HepG2 (cell line): ENCODE results near the gene APBA1. TPM values are rescaled to one million over a fixed set of nuclear protein-coding genes. Genes with fewer than 3 reads are reported as not detected.

Experiments used
- ATAC-seq: fragments of 200-7000 bp; cut with Tn5 transposase; 3 replicates; pipeline ENCODE4 v1.9.1; 2020; ENCODE audit warnings: mild to moderate bottlenecking, moderate library complexity
- BruUV-seq: library from RNA; stranded (reverse); fragments of 400-500 nt; replicated peaks from 2 replicates; lab custom pipeline; 2021; lab: Mats Ljungman, UMichigan
- CTCF ChIA-PET: fragments of 300-600 bp; formaldehyde crosslinking; extraction: SDS; loops from one replicate; lab custom pipeline; 2021; ENCODE audit warnings: low total read pairs, inconsistent platforms, low intra/inter-chr PET ratio; lab: Yijun Ruan, JAX
- POLR2A ChIA-PET: fragments of 350-600 bp; sonication (Branson Sonifier 250); formaldehyde crosslinking; loops from one replicate; lab custom pipeline; 2020; ENCODE audit warnings: antibody characterized with exemption, inconsistent platforms; lab: Yijun Ruan, JAX
- DNase-seq: peaks from one replicate; pipeline ENCODE4 v3.0.0-alpha.2; 2015; ENCODE audit warnings: low spot score
- FAIRE-seq: peaks from 3 replicates; lab custom pipeline; 2011; peaks lifted over from hg19 to GRCh38; lab: Jason Lieb, UNC
- H2AFZ ChIP-seq: one replicate; pipeline ENCODE4 v1.6.1; 2011; ENCODE audit warnings: low read length, inconsistent platforms
- H3K27ac ChIP-seq: fragments of 300-600 bp; 3 replicates; pipeline ENCODE4 v1.8.0; 2011; ENCODE audit warnings: mixed run types, mild to moderate bottlenecking, mixed read lengths, low read length, inconsistent platforms; ENCODE audit not compliant: insufficient read depth; ENCODE audit errors: extremely low read length
- H3K27me3 ChIP-seq, 2 experiments: fragments of 200-600 bp in 1 of 2; 2 replicates in 1 of 2; 3 replicates in 1 of 2; pipeline versions ENCODE4 v1.6.0 to v1.8.0; 2011; ENCODE audit warnings: low read length in 2 of 2, mild to moderate bottlenecking in 2 of 2, moderate library complexity in 2 of 2, inconsistent platforms in 1 of 2; ENCODE audit not compliant: insufficient read depth in 2 of 2, control insufficient read depth in 1 of 2
- H3K36me3 ChIP-seq, 2 experiments: fragments of 200-600 bp in 1 of 2; replicated peaks in 1 of 2; 2 replicates in 1 of 2; 3 replicates in 1 of 2; pipeline versions ENCODE4 v1.5.1 to v1.8.0; 2011; ENCODE audit warnings: low read length in 2 of 2, inconsistent platforms in 1 of 2; ENCODE audit not compliant: insufficient read depth in 2 of 2, control insufficient read depth in 1 of 2
- H3K4me1 ChIP-seq: 2 replicates; pipeline ENCODE4 v1.5.1; 2012; ENCODE audit warnings: low read length, inconsistent platforms; ENCODE audit not compliant: insufficient read depth
- H3K4me2 ChIP-seq: 2 replicates; pipeline ENCODE4 v1.6.0; 2011; ENCODE audit warnings: low read depth, low read length, inconsistent platforms
- H3K4me3 ChIP-seq, 3 experiments: fragments of 200-600 bp in 1 of 3; sonication (generic), shearing (Covaris generic) in 1 of 3; replicated peaks in 1 of 3; 2 replicates each; pipeline ENCODE4 v1.5.1; 2011 to 2016; ENCODE audit warnings: low read length in 3 of 3, inconsistent platforms in 2 of 3, low read depth in 2 of 3, mild to moderate bottlenecking in 2 of 3, control low read depth in 1 of 3, mixed read lengths in 1 of 3; ENCODE audit not compliant: insufficient read depth in 1 of 3
- H3K79me2 ChIP-seq: one replicate; pipeline ENCODE4 v1.6.1; 2011; ENCODE audit warnings: low read length, inconsistent platforms; ENCODE audit not compliant: insufficient read depth
- H3K9ac ChIP-seq: 2 replicates; pipeline ENCODE4 v1.6.0; 2011; ENCODE audit warnings: mild to moderate bottlenecking, low read depth, low read length, inconsistent platforms; ENCODE audit not compliant: insufficient read depth
- H3K9me3 ChIP-seq: 2 replicates; pipeline ENCODE4 v1.5.1; 2012; ENCODE audit warnings: mild to moderate bottlenecking, low read length
- H4K20me1 ChIP-seq: 2 replicates; pipeline ENCODE4 v1.6.0; 2011; ENCODE audit warnings: inconsistent platforms, mild to moderate bottlenecking, low read length, moderate library complexity; ENCODE audit not compliant: insufficient read depth
- ATAD3A ChIP-seq: sonication (generic); formaldehyde crosslinking; IDR thresholded peaks from 2 replicates; pipeline ENCODE4 v1.4.0; 2020; ENCODE audit warnings: missing genetic modification reagents
- KDM4B ChIP-seq: sonication (generic); formaldehyde crosslinking; IDR thresholded peaks from 2 replicates; pipeline ENCODE4 v1.4.0; 2020; ENCODE audit warnings: missing genetic modification reagents
- NAIF1 ChIP-seq: sonication (generic); formaldehyde crosslinking; IDR thresholded peaks from 2 replicates; pipeline ENCODE4 v1.5.0; 2020; ENCODE audit warnings: mild to moderate bottlenecking, missing genetic modification reagents, borderline replicate concordance
- NFYC ChIP-seq: IDR thresholded peaks from 2 replicates; pipeline ENCODE4 v1.6.1; 2016; ENCODE audit warnings: missing genetic modification reagents, missing compliant biosample characterization
- SP2 ChIP-seq: sonication (generic); formaldehyde crosslinking; IDR thresholded peaks from 2 replicates; pipeline ENCODE4 v1.5.1; 2020; ENCODE audit warnings: mild to moderate bottlenecking, missing genetic modification reagents
- ZNF20 ChIP-seq: sonication (generic); formaldehyde crosslinking; IDR thresholded peaks from 2 replicates; pipeline ENCODE4 v1.4.0; 2020; ENCODE audit warnings: mild to moderate bottlenecking, moderate library complexity, missing genetic modification reagents
- ZNF235 ChIP-seq: sonication (generic); formaldehyde crosslinking; IDR thresholded peaks from 2 replicates; pipeline ENCODE4 v1.8.1; 2023; ENCODE audit warnings: mild to moderate bottlenecking, missing genetic modification reagents, borderline replicate concordance
- ZNF296 ChIP-seq: sonication (generic); formaldehyde crosslinking; conservative IDR thresholded peaks from 2 replicates; pipeline ENCODE4 v1.5.0; 2020; ENCODE audit warnings: mild to moderate bottlenecking, missing genetic modification reagents
- ZNF326 ChIP-seq: sonication (generic); formaldehyde crosslinking; IDR thresholded peaks from 2 replicates; pipeline ENCODE4 v1.4.0; 2020; ENCODE audit warnings: missing genetic modification reagents, borderline replicate concordance
- ZNF589 ChIP-seq: sonication (generic); formaldehyde crosslinking; conservative IDR thresholded peaks from 2 replicates; pipeline ENCODE4 v1.8.0; 2022; ENCODE audit warnings: mild to moderate bottlenecking, moderate library complexity, missing genetic modification reagents
- ZSCAN20 ChIP-seq: sonication (generic); formaldehyde crosslinking; IDR thresholded peaks from 2 replicates; pipeline ENCODE4 v1.4.0; 2020; ENCODE audit warnings: missing genetic modification reagents, mild to moderate bottlenecking, borderline replicate concordance
- WGBS: methylation state at CpG from one replicate; pipeline ENCODE4 v1.1.6; 2017; ENCODE audit warnings: low lambda C conversion rate; 5-methylcytosine and 5-hydroxymethylcytosine counted together
- in situ Hi-C: cut with HindIII; loops from 2 replicates; pipeline ENCODE4 v1.10.0; 2017; ENCODE audit warnings: low pct_unique_long_range_greater_than_20kb; ENCODE audit not compliant: extremely low pct_ligation_motif_present
- intact Hi-C: fragments of 100-400 bp; cut with micrococcal nuclease; formaldehyde crosslinking; loops from one replicate; pipeline ENCODE4 v1.10.0; 2022; ENCODE audit not compliant: unreplicated experiment
- polyA plus RNA-seq, 8 experiments: library from polyadenylated mRNA; depleted of rRNA in 3 of 8; stranded (reverse) in 7 of 8; unstranded in 1 of 8; fragments of >200 nt; fragmentation: Illumina TruSeq in 4 of 8; extraction: Trizol in 4 of 8; gene quantifications; 2 replicates each; pipeline versions ENCODE4 v1.2.1 to v1.2.3, GENCODE V29; 2011 to 2016; ENCODE audit warnings: low read depth in 4 of 8, missing spikeins in 1 of 8, mixed read lengths in 1 of 8; ENCODE audit not compliant: insufficient read depth in 1 of 8
- total RNA-seq, 5 experiments: library from RNA; depleted of rRNA; stranded (reverse); fragments of >200 nt; fragmentation: Illumina TruSeq; extraction: Trizol; gene quantifications; 2 replicates each; pipeline ENCODE4 v1.2.3, GENCODE V29; 2016; ENCODE audit warnings: low read depth in 1 of 5
- TF ChIP-seq, protein P1 (sequence below): IDR thresholded peaks from 2 replicates; pipeline ENCODE4 v1.6.1; 2016; ENCODE audit warnings: control low read depth
- TF ChIP-seq, protein P2 (sequence below): sonication (generic); formaldehyde crosslinking; IDR thresholded peaks from 2 replicates; pipeline ENCODE4 v1.8.1; 2022; ENCODE audit warnings: low read depth, mild to moderate bottlenecking, missing genetic modification reagents
- TF ChIP-seq, protein P3 (sequence below): sonication (generic); formaldehyde crosslinking; IDR thresholded peaks from 2 replicates; pipeline ENCODE4 v1.8.0; 2022; ENCODE audit warnings: missing genetic modification reagents, mild to moderate bottlenecking, inconsistent platforms, borderline replicate concordance
- TF ChIP-seq, protein P4 (sequence below): sonication (generic); formaldehyde crosslinking; IDR thresholded peaks from 2 replicates; pipeline ENCODE4 v1.8.1; 2023; ENCODE audit warnings: mild to moderate bottlenecking, missing genetic modification reagents
- TF ChIP-seq, protein P5 (sequence below): sonication (generic); formaldehyde crosslinking; IDR thresholded peaks from 2 replicates; pipeline ENCODE4 v1.5.0; 2020; ENCODE audit warnings: missing genetic modification reagents

APBA1 gene
- total and polyA plus RNA-seq, 2 of the 13 experiments (the other 11 are each of a cell fraction or from before 2014, with no cell fraction given), result 0.15 TPM; not detected in 1

DNA sequence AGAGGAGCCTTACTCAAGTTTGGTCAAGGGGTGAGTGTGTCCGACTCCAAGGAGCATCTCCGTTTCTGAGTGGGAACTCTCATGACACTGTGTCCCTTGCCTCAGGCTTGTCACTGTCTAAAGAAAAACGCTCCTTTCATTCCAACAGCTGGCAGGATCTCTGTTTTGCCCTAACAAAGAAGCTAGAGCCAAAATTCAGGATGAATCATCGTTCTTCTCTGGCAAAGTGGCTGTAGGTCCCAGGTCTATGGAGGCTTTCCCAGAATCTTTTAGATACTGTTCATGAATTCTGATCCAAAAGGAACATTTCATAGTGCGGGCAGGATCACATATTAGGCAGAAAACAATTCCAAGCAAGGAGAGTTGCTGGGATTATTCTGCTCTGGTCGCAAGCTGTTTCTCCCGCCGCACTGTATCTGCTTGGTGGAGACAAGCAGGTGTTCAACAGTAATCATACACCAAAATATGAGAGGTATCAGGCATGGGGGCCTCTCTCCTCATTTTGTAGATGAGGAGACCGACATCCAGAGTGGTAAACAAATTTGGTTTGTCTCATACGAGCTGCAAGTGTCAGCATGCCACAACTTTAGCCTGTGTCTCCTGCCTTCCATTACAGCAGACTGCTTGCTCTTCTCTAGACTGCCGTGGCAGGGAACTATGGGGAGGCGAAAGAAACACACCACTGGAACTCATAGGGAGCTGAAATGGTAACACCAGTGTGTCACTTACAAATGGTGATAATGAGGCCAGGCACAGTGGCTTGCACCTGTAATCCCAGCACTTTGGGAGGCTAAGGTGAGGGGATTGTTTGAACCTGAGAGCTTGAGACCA is 274.6 kb downstream of the APBA1 start:
- 21% methylated on average over 10 of the region's 12 CpGs for WGBS
- Histone ChIP-seq H3K4me3 (no peak overlapping the region), H3K9me3 (no peaks in the 10 kb centered on the region), H4K20me1 (no peaks in the 10 kb centered on the region), H2AFZ (no peak overlapping the region), H3K9ac (no peak overlapping the region), H3K27me3 (peaks cover under 1 to 13% of the 10 kb centered on the region in 2 experiments; a peak in 1 of 5 replicates), H3K4me2 (no peak overlapping the region), H3K4me1 (no peaks in the 10 kb centered on the region), H3K36me3 (no peaks in the 10 kb centered on the region), H3K79me2 (no peaks in the 10 kb centered on the region)
- ChIA-PET CTCF (no interaction called here), POLR2A (no interaction called here)
- DNase-seq, result no peak
- in situ Hi-C loops, result no loop called here
- no peak for ATAC-seq
- intact Hi-C loops, result no loop called here
- FAIRE-seq, result no peak
- BruUV-seq, result no TSS peak
- TF ChIP-seq NAIF1 (CRISPR knock-in tag), result no peak
- TF ChIP-seq, protein P1, sequence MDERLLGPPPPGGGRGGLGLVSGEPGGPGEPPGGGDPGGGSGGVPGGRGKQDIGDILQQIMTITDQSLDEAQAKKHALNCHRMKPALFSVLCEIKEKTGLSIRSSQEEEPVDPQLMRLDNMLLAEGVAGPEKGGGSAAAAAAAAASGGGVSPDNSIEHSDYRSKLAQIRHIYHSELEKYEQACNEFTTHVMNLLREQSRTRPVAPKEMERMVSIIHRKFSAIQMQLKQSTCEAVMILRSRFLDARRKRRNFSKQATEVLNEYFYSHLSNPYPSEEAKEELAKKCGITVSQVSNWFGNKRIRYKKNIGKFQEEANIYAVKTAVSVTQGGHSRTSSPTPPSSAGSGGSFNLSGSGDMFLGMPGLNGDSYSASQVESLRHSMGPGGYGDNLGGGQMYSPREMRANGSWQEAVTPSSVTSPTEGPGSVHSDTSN, result no peak
- TF ChIP-seq ZNF235, result no peak
- TF ChIP-seq ZNF296 (CRISPR knock-in tag), result no peak
- no peak for TF ChIP-seq KDM4B (CRISPR knock-in tag)
- TF ChIP-seq, protein P2, sequence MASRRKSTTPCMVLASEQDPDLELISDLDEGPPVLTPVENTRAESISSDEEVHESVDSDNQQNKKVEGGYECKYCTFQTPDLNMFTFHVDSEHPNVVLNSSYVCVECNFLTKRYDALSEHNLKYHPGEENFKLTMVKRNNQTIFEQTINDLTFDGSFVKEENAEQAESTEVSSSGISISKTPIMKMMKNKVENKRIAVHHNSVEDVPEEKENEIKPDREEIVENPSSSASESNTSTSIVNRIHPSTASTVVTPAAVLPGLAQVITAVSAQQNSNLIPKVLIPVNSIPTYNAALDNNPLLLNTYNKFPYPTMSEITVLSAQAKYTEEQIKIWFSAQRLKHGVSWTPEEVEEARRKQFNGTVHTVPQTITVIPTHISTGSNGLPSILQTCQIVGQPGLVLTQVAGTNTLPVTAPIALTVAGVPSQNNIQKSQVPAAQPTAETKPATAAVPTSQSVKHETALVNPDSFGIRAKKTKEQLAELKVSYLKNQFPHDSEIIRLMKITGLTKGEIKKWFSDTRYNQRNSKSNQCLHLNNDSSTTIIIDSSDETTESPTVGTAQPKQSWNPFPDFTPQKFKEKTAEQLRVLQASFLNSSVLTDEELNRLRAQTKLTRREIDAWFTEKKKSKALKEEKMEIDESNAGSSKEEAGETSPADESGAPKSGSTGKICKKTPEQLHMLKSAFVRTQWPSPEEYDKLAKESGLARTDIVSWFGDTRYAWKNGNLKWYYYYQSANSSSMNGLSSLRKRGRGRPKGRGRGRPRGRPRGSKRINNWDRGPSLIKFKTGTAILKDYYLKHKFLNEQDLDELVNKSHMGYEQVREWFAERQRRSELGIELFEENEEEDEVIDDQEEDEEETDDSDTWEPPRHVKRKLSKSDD (CRISPR knock-in tag), result no peak
- TF ChIP-seq, protein P3, sequence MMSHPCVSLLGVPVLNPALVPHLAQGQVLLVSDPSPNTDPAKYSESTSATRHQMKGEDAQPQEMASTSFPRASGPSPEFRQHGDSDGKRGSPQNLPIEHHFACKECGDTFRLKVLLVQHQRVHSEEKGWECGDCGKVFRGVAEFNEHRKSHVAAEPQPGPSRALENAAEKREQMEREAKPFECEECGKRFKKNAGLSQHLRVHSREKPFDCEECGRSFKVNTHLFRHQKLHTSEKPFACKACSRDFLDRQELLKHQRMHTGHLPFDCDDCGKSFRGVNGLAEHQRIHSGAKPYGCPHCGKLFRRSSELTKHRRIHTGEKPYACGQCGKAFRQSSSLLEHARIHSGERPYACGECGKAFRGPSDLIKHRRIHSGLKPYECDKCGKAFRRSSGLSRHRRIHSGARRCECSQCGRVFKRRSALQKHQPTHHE, result no peak
- TF ChIP-seq ZNF589, result no peak
- TF ChIP-seq ZNF326, result no peak
- no peak for TF ChIP-seq NFYC (CRISPR knock-in tag)
- no peak for TF ChIP-seq ZNF20 (CRISPR knock-in tag)
- TF ChIP-seq ZSCAN20, result no peak
- TF ChIP-seq SP2 (CRISPR knock-in tag), result no peak
- TF ChIP-seq ATAD3A (CRISPR knock-in tag), result no peak
- TF ChIP-seq, protein P4, sequence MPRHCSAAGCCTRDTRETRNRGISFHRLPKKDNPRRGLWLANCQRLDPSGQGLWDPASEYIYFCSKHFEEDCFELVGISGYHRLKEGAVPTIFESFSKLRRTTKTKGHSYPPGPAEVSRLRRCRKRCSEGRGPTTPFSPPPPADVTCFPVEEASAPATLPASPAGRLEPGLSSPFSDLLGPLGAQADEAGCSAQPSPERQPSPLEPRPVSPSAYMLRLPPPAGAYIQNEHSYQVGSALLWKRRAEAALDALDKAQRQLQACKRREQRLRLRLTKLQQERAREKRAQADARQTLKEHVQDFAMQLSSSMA (CRISPR knock-in tag), result no peak
- TF ChIP-seq, protein P5, sequence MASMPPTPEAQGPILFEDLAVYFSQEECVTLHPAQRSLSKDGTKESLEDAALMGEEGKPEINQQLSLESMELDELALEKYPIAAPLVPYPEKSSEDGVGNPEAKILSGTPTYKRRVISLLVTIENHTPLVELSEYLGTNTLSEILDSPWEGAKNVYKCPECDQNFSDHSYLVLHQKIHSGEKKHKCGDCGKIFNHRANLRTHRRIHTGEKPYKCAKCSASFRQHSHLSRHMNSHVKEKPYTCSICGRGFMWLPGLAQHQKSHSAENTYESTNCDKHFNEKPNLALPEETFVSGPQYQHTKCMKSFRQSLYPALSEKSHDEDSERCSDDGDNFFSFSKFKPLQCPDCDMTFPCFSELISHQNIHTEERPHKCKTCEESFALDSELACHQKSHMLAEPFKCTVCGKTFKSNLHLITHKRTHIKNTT (CRISPR knock-in tag), result no peak
- TF ChIP-seq, all 625 proteins: peak for 0
- H3K27ac ChIP-seq, result no peak overlapping the region
